Body of pancreas (tissue), 4 donors: Measurements from ENCODE around the gene RGL2. TPM values are rescaled to one million over a fixed set of nuclear protein-coding genes. Genes with fewer than 3 reads are reported as not detected.

ENCODE experiments used
- ATAC-seq: fragments of 150-250 bp; one replicate; pipeline ENCODE4 v1.9.1; 2016
- DNase-seq, 4 donors: peaks; one replicate each; pipeline ENCODE4 v3.0.0-alpha.2; 2019
- H3K27ac ChIP-seq, 4 donors: fragments of 200-600 bp; sonication (generic); 1 replicate in 3 of 4; 2 replicates in 1 of 4; pipeline versions ENCODE4 v1.5.1 to v1.6.1; 2016 to 2019; ENCODE audit warnings: mild to moderate bottlenecking in 1 of 4, mixed read lengths in 1 of 4, moderate library complexity in 1 of 4
- H3K27me3 ChIP-seq, 2 donors: fragments of 200-600 bp; sonication (generic); one replicate each; pipeline ENCODE4 v1.6.0; 2016; ENCODE audit warnings: mild to moderate bottlenecking in 1 of 2
- H3K36me3 ChIP-seq, 2 donors: fragments of 200-600 bp; sonication (generic); replicated peaks in 1 of 2; 2 replicates each; pipeline ENCODE4 v1.5.1; 2016; ENCODE audit warnings: low read depth in 2 of 2; ENCODE audit not compliant: insufficient read depth in 1 of 2
- H3K4me1 ChIP-seq: fragments of 200-600 bp; sonication (generic); one replicate; pipeline ENCODE4 v1.6.0; 2016
- H3K4me3 ChIP-seq, 2 donors: fragments of 200-600 bp; sonication (generic); 1 replicate in 1 of 2; 2 replicates in 1 of 2; pipeline ENCODE4 v1.5.1; 2016 to 2019
- H3K9me3 ChIP-seq, 3 donors: fragments of 200-600 bp; sonication (generic); 1 replicate in 2 of 3; 2 replicates in 1 of 3; pipeline ENCODE4 v1.5.1; 2016
- POLR2A ChIP-seq, 3 donors: fragments of 450-650 bp; IDR thresholded peaks; one replicate each; pipeline ENCODE4 v1.6.1; 2016; ENCODE audit warnings: antibody characterized with exemption in 3 of 3, mild to moderate bottlenecking in 2 of 3
- WGBS, 2 donors: methylation state at CpG; one replicate each; pipeline ENCODE4 v1.1.5; 2017; 5-methylcytosine and 5-hydroxymethylcytosine counted together
- intact Hi-C: fragments of 100-400 bp; cut with DNase I; formaldehyde crosslinking; loops from one replicate; pipeline ENCODE4 v1.15.1; 2023
- total RNA-seq, 2 donors: library from RNA; depleted of rRNA; stranded (reverse); fragments of >200 nt; gene quantifications; one replicate each; pipeline ENCODE4 v1.1.0, GENCODE V29; 2016
- TF ChIP-seq, protein P1 (sequence below), 7 experiments: fragments of 450-650 bp in 4 of 7; fragments of 200-600 bp in 3 of 7; sonication (generic) in 3 of 7; IDR thresholded peaks; one replicate each; pipeline ENCODE4 v1.5.1; 2016 to 2019; ENCODE audit warnings: antibody characterized with exemption in 7 of 7

The RGL2 gene
- total RNA-seq, 2 donors from 2014 or later: 31.3 to 31.9 TPM

DNA sequence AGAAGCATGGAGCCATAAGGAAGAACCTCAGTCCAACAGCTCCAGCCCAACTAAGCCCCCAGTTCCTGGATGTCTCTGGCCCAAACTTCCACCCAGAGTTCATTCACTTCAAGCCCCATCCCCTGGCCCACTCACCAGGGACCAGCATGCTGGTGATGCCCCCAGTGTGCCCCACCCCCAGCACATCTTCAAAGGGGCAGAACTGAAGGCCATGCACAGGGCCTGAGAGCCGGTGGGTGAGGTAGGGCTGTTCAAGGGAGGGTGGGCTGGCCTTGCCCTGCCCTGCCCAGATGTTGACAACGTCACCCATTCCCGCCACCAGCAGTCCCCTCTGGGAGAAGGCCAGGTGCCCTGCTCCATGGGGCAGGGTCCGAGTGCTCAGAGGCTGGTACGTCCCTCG is 18.2 kb downstream of the RGL2 start:
- Histone ChIP-seq H3K36me3 (peaks cover 0 to 5% of the 10 kb centered on the region in 2 donors), H3K27ac (peak overlapping the region in 1 of 4 donors; percentile 17), H3K27me3 (no peaks in the 10 kb centered on the region), H3K4me3 (no peak overlapping the region), H3K9me3 (no peaks in the 10 kb centered on the region), H3K4me1 (peaks cover 21% of the 10 kb centered on the region)
- TF ChIP-seq, protein P1, sequence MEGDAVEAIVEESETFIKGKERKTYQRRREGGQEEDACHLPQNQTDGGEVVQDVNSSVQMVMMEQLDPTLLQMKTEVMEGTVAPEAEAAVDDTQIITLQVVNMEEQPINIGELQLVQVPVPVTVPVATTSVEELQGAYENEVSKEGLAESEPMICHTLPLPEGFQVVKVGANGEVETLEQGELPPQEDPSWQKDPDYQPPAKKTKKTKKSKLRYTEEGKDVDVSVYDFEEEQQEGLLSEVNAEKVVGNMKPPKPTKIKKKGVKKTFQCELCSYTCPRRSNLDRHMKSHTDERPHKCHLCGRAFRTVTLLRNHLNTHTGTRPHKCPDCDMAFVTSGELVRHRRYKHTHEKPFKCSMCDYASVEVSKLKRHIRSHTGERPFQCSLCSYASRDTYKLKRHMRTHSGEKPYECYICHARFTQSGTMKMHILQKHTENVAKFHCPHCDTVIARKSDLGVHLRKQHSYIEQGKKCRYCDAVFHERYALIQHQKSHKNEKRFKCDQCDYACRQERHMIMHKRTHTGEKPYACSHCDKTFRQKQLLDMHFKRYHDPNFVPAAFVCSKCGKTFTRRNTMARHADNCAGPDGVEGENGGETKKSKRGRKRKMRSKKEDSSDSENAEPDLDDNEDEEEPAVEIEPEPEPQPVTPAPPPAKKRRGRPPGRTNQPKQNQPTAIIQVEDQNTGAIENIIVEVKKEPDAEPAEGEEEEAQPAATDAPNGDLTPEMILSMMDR (IDR thresholded peaks at IDR 0.05): no peak
- TF ChIP-seq POLR2A (IDR thresholded peaks at IDR 0.05): no peak
- ATAC-seq (no peak), DNase-seq (no peak)
- intact Hi-C loops: no loop called here
- 82 to 87% methylated on average over 5 to 6 of the region's 6 CpGs for WGBS, 2 donors

DNA sequence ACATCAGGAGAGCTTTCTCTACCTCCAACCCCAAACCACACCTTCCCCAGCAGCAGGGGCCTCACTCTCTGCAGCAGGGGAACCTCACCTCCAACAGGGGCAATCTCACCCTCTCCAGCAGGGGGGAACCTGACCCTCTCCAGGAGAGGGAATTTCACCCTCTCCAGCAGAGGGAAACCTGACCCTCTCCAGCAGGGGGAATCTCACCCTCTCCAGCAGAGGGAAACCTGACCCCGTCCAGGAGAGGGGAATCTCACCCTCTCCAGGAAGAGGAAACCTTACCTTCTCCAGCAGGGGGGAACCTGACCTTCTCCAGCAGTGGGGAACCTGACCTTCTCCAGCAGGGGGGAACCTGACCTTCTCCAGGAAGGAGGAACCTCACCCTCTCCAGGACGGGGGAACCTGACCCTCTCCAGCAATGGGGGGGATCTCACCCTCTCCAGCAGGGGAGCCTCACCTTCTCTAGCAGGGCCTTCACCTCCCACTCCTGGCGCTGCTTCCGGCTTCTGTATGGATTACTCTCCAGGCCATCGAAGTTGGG is 18.7 kb downstream of the RGL2 start:
- Histone ChIP-seq H3K36me3 (peaks cover 0 to 8% of the 10 kb centered on the region in 2 donors), H3K9me3 (no peaks in the 10 kb centered on the region), H3K27me3 (no peaks in the 10 kb centered on the region), H3K4me1 (peaks cover 26% of the 10 kb centered on the region), H3K4me3 (no peak overlapping the region), H3K27ac (peak overlapping the region in 1 of 4 donors; percentile 17)
- intact Hi-C loops: no loop called here
- peak; percentile 25 for ATAC-seq
- WGBS, 2 donors: 67% methylated on average over 5 of the region's 5 CpGs; no CpG with 5 or more reads in 1 of the 2 donors
- no peak for TF ChIP-seq POLR2A (IDR thresholded peaks at IDR 0.05)
- TF ChIP-seq, protein P1 (IDR thresholded peaks at IDR 0.05): peak in 5 of 7 experiments; percentile 34 to 63 (median 55)
- peak in 1 of 4 donors; percentile 26 for DNase-seq

DNA sequence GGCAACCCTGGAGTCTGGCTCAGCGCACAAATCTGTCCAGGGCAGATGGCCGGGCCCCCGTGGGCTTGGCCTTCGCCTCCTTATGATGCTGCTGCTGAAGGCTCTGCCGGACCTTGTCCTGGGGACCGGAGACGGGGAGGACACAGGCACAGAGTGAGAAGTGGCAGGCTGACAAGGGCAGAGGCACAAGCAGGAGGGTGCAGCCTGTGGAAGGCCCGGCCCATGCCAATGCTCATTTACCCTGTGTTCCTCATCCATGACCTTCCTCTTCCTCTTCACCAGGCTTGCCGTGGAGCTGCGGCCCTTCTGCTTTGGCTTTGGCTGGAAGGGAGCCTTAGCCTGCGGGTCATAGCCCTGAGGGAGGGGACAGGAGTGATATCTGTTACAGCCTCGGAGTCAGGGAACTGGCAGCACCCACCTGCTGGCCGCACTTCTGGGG is 19.5 kb downstream of the RGL2 start:
- H3K4me1 ChIP-seq: peaks cover 34% of the 10 kb centered on the region
- no peak for ATAC-seq

DNA sequence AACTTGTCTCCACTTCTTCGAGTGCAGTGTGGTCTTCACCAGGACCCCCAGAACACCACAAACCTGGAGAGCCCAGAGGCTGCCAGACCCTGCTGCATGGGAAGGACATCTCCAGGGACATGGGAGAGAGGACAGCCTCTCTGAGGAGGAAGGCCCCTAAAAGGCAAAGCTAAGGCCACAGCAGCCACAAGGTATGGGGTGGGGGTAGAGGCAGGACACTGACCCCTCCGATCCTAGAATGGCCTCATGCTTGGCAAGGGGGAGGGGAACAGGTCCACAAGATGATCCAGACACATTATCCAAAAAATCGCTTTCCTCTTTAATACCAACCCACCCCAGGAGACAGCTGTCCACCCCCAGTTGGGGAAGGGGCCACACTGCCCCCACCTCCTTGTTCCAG is 19.9 kb downstream of the RGL2 start:
- TF ChIP-seq, protein P1 (IDR thresholded peaks at IDR 0.05): no peak
- TF ChIP-seq POLR2A (IDR thresholded peaks at IDR 0.05): no peak
- Histone ChIP-seq H3K36me3 (peaks cover 0 to 13% of the 10 kb centered on the region in 2 donors), H3K27me3 (no peaks in the 10 kb centered on the region), H3K9me3 (no peaks in the 10 kb centered on the region), H3K27ac (no peak overlapping the region), H3K4me1 (peaks cover 38% of the 10 kb centered on the region), H3K4me3 (no peak overlapping the region)
- intact Hi-C loops: no loop called here
- no peak for DNase-seq
- no peak for ATAC-seq
- 86% methylated on average over 3 of the region's 3 CpGs for WGBS, 2 donors

More for the DNA sequence above, 19.5 kb downstream of the RGL2 start:
- H3K9me3 ChIP-seq: no peaks in the 10 kb centered on the region
- peaks cover 0 to 13% of the 10 kb centered on the region in 2 donors for H3K36me3 ChIP-seq
- intact Hi-C loops: no loop called here
- H3K27me3 ChIP-seq: no peaks in the 10 kb centered on the region
- DNase-seq: peak in 1 of 4 donors; percentile 30
- H3K4me3 ChIP-seq: no peak overlapping the region
- no peak overlapping the region for H3K27ac ChIP-seq
- WGBS, 2 donors: 74 to 90% methylated on average over 4 to 13 of the region's 13 CpGs
- no peak for TF ChIP-seq POLR2A (IDR thresholded peaks at IDR 0.05)
- TF ChIP-seq, protein P1 (IDR thresholded peaks at IDR 0.05): no peak

DNA sequence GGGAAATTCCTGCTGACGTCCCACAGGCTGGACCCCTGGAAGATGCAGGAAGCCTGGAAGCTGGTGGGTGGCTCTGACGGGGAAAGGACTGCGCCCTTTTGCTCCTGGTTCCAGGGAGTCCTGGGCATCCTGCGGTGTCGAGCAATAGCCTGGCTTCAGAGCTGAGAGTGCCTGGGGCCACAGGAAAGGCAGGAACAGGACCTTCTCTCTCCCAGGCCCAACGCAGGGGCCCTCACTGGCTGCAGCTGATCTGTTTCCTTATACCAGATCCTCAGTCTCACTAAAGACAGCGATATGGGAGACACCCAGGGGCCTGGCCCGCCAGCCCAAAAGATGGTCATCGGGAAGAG is 20.4 kb downstream of the RGL2 start:
- Histone ChIP-seq H3K4me3 (no peak overlapping the region), H3K27ac (peak overlapping the region in 2 of 4 donors; percentile 80 to 82), H3K4me1 (peaks cover 43% of the 10 kb centered on the region), H3K36me3 (peaks cover 0 to 13% of the 10 kb centered on the region in 2 donors), H3K27me3 (no peaks in the 10 kb centered on the region), H3K9me3 (no peaks in the 10 kb centered on the region)
- ATAC-seq: no peak
- WGBS, 2 donors: 75 to 80% methylated on average over 7 to 9 of the region's 9 CpGs
- no peak for DNase-seq
- TF ChIP-seq, protein P1 (IDR thresholded peaks at IDR 0.05): no peak
- TF ChIP-seq POLR2A (IDR thresholded peaks at IDR 0.05): no peak
- intact Hi-C loops: no loop called here
